ENCODE measurements around the gene ACP7. TPM values are rescaled to one million over a fixed set of nuclear protein-coding genes. Genes with fewer than 3 reads are reported as not detected.

The ACP7 gene
- polyA plus RNA-seq, 4 donors = 0.27 to 0.65 (median 0.50) TPM

- DNase-seq (ENCODE audit: low read depth in 4 of 4, low spot score in 3 of 4) = no peak
Measured at GRCh38 chr19:39146686-39147450, 62.7 kb downstream of the ACP7 start.

GRCh38 chr19:39147480-39147879 lies 63.3 kb downstream of the ACP7 start:
- DNase-seq (ENCODE audit: low read depth in 4 of 4, low spot score in 3 of 4) = no peak

GRCh38 chr19:39148939-39149529 lies 64.9 kb downstream of the ACP7 start:
- no peak for DNase-seq (ENCODE audit: low read depth in 4 of 4, low spot score in 3 of 4)

- DNase-seq (ENCODE audit: low read depth in 4 of 4, low spot score in 3 of 4) = no peak
Measured at GRCh38 chr19:39150235-39150634, 66.1 kb downstream of the ACP7 start.

DNA sequence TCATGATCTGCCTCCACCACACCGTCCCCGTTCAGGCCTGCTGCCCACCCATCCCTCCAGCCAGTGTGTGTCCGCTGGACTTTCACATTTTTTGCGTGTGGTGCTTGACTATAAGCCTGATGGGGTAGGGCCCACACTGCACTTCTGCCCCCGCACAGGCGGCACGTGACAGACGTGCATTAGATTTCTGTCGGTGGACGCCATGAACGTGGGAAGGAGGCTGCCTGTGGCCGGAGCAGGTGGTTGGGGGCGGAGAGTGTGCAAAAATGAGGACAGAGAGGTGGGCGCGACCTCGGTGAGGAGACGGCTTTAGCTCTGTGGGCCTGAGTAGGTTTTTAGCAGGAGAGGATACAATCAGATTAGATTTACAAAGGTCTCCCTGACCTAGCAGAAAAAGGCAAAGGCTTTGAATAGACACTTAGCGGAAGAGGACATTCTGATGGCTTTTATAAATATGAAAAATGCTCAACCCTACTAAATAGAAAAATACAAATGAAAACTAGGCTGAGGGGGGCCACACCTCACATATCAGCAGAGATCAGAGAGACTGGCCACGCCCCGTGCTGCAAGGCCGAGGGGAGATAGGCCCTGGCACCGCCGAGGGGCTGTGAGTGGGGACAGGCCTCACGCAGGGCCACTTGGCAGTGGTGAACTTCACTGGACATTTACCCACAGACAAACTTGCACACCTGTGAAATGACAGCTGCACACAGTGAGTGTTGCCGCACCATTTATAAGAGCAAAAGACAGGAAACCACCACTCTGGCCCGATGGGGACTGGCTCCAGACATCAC lies 66.8 kb downstream of the ACP7 start:
- DNase-seq (ENCODE audit: low read depth in 4 of 4, low spot score in 3 of 4) = no peak

DNA sequence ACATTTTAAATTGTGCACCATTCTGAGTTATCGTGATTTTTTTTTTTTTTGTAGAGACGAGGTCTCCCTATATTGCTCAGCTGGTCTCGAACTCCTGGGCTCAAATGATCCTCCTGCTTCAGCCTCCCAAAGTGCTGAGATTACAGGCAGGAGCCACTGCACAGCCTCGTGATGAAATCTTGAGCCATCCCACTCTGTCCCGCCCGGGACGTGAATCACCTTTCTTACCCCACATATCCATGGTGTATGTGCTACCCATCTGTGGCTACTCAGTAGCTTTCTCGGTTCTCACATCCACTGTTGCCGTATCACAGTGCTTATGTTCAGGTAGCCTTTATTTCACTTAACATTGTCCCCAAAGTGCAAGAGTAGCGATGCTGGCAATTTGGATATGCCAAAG lies 67.9 kb downstream of the ACP7 start:
- no peak for DNase-seq (ENCODE audit: low read depth in 4 of 4, low spot score in 3 of 4)

DNA sequence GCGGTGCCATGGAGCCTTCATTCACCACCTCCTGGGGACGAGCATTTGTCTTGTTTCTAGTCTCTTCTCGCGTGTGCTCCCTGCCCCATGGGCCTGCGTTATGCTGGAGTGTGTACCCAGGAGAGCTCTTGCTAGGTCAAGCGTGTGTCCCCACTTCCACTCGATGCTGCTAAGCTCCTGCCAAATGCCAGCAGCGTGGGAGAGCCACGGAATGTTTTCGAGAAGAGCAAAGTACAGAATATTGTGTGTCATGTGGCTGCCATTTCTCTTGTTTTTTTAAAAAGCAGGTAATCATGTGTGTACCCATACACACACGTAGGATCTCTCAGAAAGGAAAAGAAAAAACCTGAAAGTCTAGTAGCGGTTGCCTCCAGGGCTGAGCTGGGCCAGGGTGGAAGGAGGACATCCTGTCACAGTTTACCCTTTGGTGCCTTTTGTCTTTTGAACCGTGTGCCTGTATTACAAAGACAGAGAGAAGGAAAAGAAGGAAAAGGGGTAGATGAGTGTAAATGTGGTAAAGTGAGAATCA lies 70.0 kb downstream of the ACP7 start:
- DNase-seq (ENCODE audit: low read depth in 4 of 4, low spot score in 3 of 4) = no peak

- no peak for DNase-seq (ENCODE audit: low read depth in 4 of 4, low spot score in 3 of 4)
Measured at GRCh38 chr19:39154629-39155100, 70.5 kb downstream of the ACP7 start.

GRCh38 chr19:39155114-39155700 lies 71.0 kb downstream of the ACP7 start:
- no peak for DNase-seq (ENCODE audit: low read depth in 4 of 4, low spot score in 3 of 4)

DNA sequence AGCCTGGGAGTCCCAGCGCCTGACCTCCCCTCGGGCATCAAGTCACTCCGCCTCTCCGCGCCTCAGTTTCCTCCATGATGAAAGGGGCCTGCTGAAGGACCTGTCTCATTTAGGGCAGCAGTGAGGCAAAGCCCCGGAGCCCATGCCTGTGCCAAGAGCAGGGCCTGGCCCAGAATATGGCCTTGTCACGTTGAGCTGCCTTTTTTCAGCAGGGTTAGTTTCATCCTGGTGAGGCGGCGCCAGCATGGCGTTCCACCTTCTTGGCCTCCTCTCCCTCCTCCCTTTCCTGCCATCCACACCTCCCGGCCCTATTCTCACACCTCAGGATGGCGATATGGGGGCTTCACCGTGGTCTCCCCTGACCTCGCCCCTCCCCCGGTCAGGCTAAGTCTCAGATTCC lies 71.6 kb downstream of the ACP7 start:
- DNase-seq (ENCODE audit: low read depth in 4 of 4, low spot score in 3 of 4) = no peak

- no peak for DNase-seq (ENCODE audit: low read depth in 4 of 4, low spot score in 3 of 4)
Measured at GRCh38 chr19:39156326-39157230, 72.4 kb downstream of the ACP7 start.

- no peak for DNase-seq (ENCODE audit: low read depth in 4 of 4, low spot score in 3 of 4)
Measured at GRCh38 chr19:39157275-39157996, 73.3 kb downstream of the ACP7 start.

GRCh38 chr19:39157997-39158389 lies 73.8 kb downstream of the ACP7 start:
- DNase-seq (ENCODE audit: low read depth in 4 of 4, low spot score in 3 of 4) = no peak

- DNase-seq (ENCODE audit: low read depth in 4 of 4, low spot score in 3 of 4) = no peak
Measured at GRCh38 chr19:39158646-39159260, 74.6 kb downstream of the ACP7 start.

DNA sequence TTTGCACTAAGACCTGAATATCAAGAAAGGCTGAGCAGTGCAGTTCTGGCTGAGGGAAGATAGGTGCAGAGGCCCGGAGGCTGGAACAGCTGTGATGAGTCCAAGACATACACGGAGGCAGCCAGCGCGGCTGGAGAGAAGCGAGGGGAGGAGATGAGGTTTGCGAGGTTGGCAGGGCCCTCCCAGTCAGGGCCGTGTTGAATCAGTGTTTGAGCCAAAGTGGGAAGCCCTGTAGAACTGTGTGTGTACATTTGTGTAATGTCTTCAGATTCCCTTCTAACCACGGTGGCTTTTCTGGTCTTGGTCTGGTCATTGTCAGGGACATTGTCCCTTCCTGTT lies 76.3 kb downstream of the ACP7 start:
- no peak for DNase-seq (ENCODE audit: low read depth in 4 of 4, low spot score in 3 of 4)
